ENCODE results near the gene TRMT10B. TPM values are rescaled to one million over a fixed set of nuclear protein-coding genes. Genes with fewer than 3 reads are reported as not detected.
A peak's percentile ranks its signal among the peaks of the same experiment; 100 is the strongest.
"Not testable (repeated sequence)": the region's sequence is repeated elsewhere in the genome, so short reads cannot be mapped to it uniquely, and the experiment has no call there.

TRMT10B gene
- total RNA-seq, 1 donor from 2014 or later: 2.1 TPM

DNA sequence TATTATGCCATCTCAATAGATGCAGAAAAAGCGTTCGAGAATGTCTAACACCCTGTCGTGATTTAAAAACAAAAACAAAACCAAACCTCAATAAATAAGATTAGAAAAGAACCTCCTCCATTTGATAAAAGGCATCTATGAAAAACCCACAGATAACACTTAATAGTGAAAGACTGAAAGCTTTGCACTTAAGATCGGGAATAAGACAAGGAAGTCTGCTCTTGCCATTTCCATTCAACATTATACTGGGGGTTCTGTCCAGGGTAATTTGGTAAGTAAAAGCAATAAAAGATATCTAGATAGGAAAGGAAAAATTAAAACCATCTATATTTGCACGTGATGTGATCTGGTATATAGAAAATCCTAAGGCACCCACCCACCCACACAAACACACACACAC, 38.5 kb downstream of the TRMT10B start:
- no peak overlapping the region for H3K27ac ChIP-seq (ENCODE audit: low read depth, low read length)
- peaks cover 0 to 7% (median 4%) of the 10 kb centered on the region in 3 donors for H3K27me3 ChIP-seq (ENCODE audit: control insufficient read depth in 3 of 3, insufficient read depth in 3 of 3, low read length in 3 of 3)
- H3K9ac ChIP-seq (ENCODE audit: low read depth in 1 of 3, low read length in 3 of 3): no peak overlapping the region
- no peaks in the 10 kb centered on the region for H3K9me3 ChIP-seq (ENCODE audit: control insufficient read depth in 3 of 3, low read length in 3 of 3)
- peaks cover 0 to 3% (median 0%) of the 10 kb centered on the region in 3 donors for H3K36me3 ChIP-seq (ENCODE audit: control insufficient read depth in 3 of 3, insufficient read depth in 3 of 3, low read length in 3 of 3)
- H3K4me3 ChIP-seq (ENCODE audit: low read length in 3 of 3): no peak overlapping the region
- H3K4me1 ChIP-seq (ENCODE audit: control insufficient read depth in 3 of 3, insufficient read depth in 3 of 3, low read length in 3 of 3): no peaks in the 10 kb centered on the region

DNA sequence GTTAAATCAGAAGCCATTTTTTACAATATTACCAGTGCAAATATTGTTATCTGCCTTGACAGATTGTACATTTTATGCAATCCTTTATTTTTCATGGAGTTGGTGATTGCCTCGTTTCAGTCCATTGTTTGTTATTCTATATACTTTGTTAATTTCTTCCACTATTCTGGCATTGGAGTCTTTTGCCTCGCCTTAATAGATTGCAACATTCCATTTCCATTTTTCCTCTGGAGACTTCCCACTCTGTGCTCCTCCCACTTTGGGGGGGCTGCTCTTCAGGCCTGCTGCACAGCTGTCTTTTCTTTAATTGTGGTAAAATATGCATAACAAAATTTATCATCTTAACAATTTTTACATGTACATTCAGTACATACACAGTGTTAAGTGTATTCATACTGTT, 42.6 kb downstream of the TRMT10B start:
- no peaks in the 10 kb centered on the region for H3K9me3 ChIP-seq (ENCODE audit: control insufficient read depth in 3 of 3, low read length in 3 of 3)
- H3K4me1 ChIP-seq (ENCODE audit: control insufficient read depth in 3 of 3, insufficient read depth in 3 of 3, low read length in 3 of 3): peaks cover 4 to 10% (median 6%) of the 10 kb centered on the region in 3 donors
- no peak overlapping the region for H3K9ac ChIP-seq (ENCODE audit: low read depth in 1 of 3, low read length in 3 of 3)
- H3K27ac ChIP-seq (ENCODE audit: low read depth, low read length): no peak overlapping the region
- H3K36me3 ChIP-seq (ENCODE audit: control insufficient read depth in 3 of 3, insufficient read depth in 3 of 3, low read length in 3 of 3): no peaks in the 10 kb centered on the region
- H3K27me3 ChIP-seq (ENCODE audit: control insufficient read depth in 3 of 3, insufficient read depth in 3 of 3, low read length in 3 of 3): no peaks in the 10 kb centered on the region
- no peak overlapping the region for H3K4me3 ChIP-seq (ENCODE audit: low read length in 3 of 3)

DNA sequence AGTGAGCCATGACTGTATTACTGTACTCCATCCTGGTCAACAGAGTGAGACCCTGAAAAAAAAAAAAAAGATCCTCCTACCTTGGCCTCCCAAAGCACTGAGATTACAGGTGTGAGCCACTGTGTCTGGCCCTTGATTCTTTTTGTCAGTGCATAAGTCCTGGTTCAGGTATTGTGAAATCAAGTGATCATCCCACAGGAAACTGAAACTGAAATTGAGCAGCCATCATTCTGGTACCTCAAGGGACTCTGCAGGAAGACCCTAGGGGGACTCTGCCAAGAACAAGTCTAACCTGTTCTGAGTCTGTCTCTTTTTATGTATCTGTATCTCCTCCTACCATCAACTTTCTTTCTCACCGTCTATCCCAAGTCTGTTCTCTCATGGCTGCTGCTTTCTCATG, 45.1 kb downstream of the TRMT10B start:
- Histone ChIP-seq H3K9me3 (ENCODE audit: control insufficient read depth in 3 of 3, low read length in 3 of 3) (no peaks in the 10 kb centered on the region), H3K4me1 (ENCODE audit: control insufficient read depth in 3 of 3, insufficient read depth in 3 of 3, low read length in 3 of 3) (peaks cover 20 to 26% (median 20%) of the 10 kb centered on the region in 3 donors), H3K27me3 (ENCODE audit: control insufficient read depth in 3 of 3, insufficient read depth in 3 of 3, low read length in 3 of 3) (no peaks in the 10 kb centered on the region), H3K9ac (ENCODE audit: low read depth in 1 of 3, low read length in 3 of 3) (no peak overlapping the region), H3K4me3 (ENCODE audit: low read length in 3 of 3) (no peak overlapping the region), H3K36me3 (ENCODE audit: control insufficient read depth in 3 of 3, insufficient read depth in 3 of 3, low read length in 3 of 3) (no peaks in the 10 kb centered on the region), H3K27ac (ENCODE audit: low read depth, low read length) (no peak overlapping the region)

DNA sequence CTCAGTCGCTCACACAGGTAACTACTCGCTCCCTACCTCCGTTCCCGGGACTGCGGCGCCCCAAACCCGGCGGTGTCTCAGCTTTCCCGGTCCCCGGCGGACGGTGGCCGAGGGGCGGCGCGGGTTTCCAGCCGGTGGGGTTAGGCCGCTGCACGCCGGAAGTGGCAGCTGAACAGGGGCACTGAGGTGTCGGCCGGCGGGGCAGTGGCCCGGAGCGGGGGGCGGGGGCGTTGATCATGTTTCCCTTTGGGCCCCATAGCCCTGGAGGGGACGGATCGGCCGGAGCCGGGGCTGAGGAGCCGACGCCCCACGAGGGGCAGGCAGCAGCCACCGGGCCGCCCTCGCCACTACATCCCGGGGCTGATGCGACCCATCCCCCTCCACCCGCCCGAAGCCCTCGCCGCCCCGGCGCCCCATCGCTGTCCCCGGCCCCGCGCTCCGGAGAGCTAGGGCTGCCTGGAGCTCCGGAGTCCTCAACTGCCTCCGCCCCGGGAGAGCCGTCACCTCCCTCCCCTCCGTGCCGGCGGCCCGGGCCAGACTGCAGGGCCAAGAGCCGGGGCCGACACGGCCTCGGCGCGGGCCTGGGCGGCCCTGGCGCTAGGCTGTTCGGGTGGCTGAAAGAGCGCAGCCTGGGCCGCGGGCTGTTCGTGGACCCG, 47.2 kb downstream of the TRMT10B start, which contains the start of gene DCAF10:
TSS of gene DCAF10 (plus strand) at position 167 of the 656 bp plus-strand sequence. CDS start at position 237, 70 bp downstream.
- peak within 1 kb of the TSS; percentile 89 to 95 (median 95) for H3K9ac ChIP-seq (ENCODE audit: low read depth in 1 of 3, low read length in 3 of 3)
- no peaks in the 10 kb centered on the region for H3K36me3 ChIP-seq (ENCODE audit: control insufficient read depth in 3 of 3, insufficient read depth in 3 of 3, low read length in 3 of 3)
- peak within 1 kb of the TSS; percentile 70 for H3K27ac ChIP-seq (ENCODE audit: low read depth, low read length)
- peaks cover 20 to 26% (median 20%) of the 10 kb centered on the region in 3 donors for H3K4me1 ChIP-seq (ENCODE audit: control insufficient read depth in 3 of 3, insufficient read depth in 3 of 3, low read length in 3 of 3)
- H3K4me3 ChIP-seq (ENCODE audit: low read length in 3 of 3): peak within 1 kb of the TSS; percentile 99 to 100 (median 100)
- no peaks in the 10 kb centered on the region for H3K27me3 ChIP-seq (ENCODE audit: control insufficient read depth in 3 of 3, insufficient read depth in 3 of 3, low read length in 3 of 3)
- H3K9me3 ChIP-seq (ENCODE audit: control insufficient read depth in 3 of 3, low read length in 3 of 3): no peaks in the 10 kb centered on the region

DNA sequence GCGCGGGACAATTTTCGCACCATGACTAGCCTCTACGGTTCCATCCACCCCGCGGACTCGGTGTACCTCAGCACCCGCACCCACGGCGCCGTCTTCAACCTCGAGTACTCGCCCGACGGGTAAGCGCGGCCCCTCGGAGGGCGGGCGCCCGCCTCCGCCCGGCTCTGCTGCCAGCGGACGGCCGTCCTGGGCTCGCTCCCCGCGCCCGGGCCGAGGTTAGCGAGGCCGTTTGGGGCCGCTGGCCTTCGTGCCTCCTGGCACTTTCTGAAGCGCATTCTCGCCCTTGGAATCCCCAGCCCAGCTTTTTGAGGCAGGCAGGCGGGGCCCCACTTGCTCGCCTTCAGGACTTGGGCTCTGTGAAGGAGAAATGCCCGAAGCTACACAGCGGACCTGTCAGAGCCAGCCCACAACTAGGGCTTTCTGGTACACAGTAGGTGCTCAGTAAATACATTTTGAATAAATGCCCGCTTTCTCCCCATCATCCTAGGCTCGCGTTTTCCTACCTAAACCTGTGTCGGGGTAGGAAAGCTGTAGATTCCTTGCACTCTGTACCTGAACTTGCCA, 47.8 kb downstream of the TRMT10B start:
- Histone ChIP-seq H3K27ac (ENCODE audit: low read depth, low read length) (peak overlapping the region; percentile 70), H3K9ac (ENCODE audit: low read depth in 1 of 3, low read length in 3 of 3) (peak overlapping the region; percentile 89 to 95 (median 95)), H3K36me3 (ENCODE audit: control insufficient read depth in 3 of 3, insufficient read depth in 3 of 3, low read length in 3 of 3) (no peaks in the 10 kb centered on the region), H3K9me3 (ENCODE audit: control insufficient read depth in 3 of 3, low read length in 3 of 3) (no peaks in the 10 kb centered on the region), H3K4me3 (ENCODE audit: low read length in 3 of 3) (peak overlapping the region; percentile 99 to 100 (median 100)), H3K27me3 (ENCODE audit: control insufficient read depth in 3 of 3, insufficient read depth in 3 of 3, low read length in 3 of 3) (no peaks in the 10 kb centered on the region), H3K4me1 (ENCODE audit: control insufficient read depth in 3 of 3, insufficient read depth in 3 of 3, low read length in 3 of 3) (peaks cover 20 to 26% (median 20%) of the 10 kb centered on the region in 3 donors)

DNA sequence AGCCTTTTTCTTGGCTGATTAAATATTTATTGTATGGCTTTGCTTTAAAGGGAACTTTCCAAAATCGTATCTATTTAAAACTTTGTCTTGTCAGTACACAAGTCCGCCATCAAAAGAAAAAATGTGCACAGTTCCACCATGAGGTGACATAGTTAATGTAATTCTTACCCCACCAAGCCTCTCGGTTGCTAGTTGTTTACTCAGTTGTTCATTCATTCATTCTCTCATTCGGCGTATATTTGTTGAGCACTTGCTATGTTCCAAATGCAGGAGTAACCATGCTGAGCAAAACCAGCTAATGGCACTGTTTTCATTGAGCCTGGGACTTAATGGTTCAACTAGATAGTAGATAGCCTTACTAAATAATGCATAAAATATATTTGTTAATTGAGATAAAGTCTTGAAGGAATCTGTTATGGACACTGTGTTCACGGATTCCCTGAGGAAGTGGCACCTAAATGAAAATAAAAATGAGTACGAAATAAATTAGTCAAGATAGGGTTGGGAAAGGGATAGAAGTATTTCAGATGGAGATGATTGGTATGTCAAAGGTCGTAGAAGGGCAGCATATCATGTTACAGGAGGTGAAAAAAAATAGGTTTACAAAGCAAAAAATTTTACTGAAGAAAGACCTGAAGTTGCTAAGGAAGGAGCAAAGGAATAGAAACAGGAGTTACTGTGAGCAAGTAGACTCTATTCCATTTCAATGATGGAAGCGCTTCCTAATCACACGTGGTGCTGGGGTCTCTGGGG, 48.5 kb downstream of the TRMT10B start:
- H3K27me3 ChIP-seq (ENCODE audit: control insufficient read depth in 3 of 3, insufficient read depth in 3 of 3, low read length in 3 of 3): no peaks in the 10 kb centered on the region
- H3K36me3 ChIP-seq (ENCODE audit: control insufficient read depth in 3 of 3, insufficient read depth in 3 of 3, low read length in 3 of 3): no peaks in the 10 kb centered on the region
- H3K4me3 ChIP-seq (ENCODE audit: low read length in 3 of 3): peak overlapping the region; percentile 99 to 100 (median 100)
- H3K27ac ChIP-seq (ENCODE audit: low read depth, low read length): no peak overlapping the region
- H3K9ac ChIP-seq (ENCODE audit: low read depth in 1 of 3, low read length in 3 of 3): peak overlapping the region; percentile 89 to 95 (median 95)
- peaks cover 20 to 26% (median 20%) of the 10 kb centered on the region in 3 donors for H3K4me1 ChIP-seq (ENCODE audit: control insufficient read depth in 3 of 3, insufficient read depth in 3 of 3, low read length in 3 of 3)
- no peaks in the 10 kb centered on the region for H3K9me3 ChIP-seq (ENCODE audit: control insufficient read depth in 3 of 3, low read length in 3 of 3)

DNA sequence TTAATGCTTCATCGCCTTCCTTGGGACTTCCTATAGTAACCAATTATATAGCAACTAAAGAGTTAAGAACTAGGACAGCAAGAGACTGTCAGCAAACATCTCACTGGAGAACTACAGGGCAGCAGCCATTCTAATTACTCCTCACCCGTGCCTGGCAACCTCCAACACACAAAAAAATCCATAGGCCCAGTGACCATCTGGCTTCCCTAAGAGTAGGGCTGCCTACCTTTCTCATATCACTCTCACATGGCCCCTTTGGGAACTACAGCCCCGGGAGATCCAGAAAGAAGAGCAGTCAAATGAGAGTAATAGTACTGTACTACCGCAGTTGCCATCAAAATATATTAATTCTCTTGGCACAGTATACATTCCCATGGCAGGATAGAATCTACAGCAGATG, 52.7 kb downstream of the TRMT10B start:
- Histone ChIP-seq H3K27ac (ENCODE audit: low read depth, low read length) (no peak overlapping the region), H3K9me3 (ENCODE audit: control insufficient read depth in 3 of 3, low read length in 3 of 3) (no peaks in the 10 kb centered on the region), H3K4me1 (ENCODE audit: control insufficient read depth in 3 of 3, insufficient read depth in 3 of 3, low read length in 3 of 3) (peaks cover 15 to 16% (median 15%) of the 10 kb centered on the region in 3 donors), H3K4me3 (ENCODE audit: low read length in 3 of 3) (no peak overlapping the region), H3K27me3 (ENCODE audit: control insufficient read depth in 3 of 3, insufficient read depth in 3 of 3, low read length in 3 of 3) (no peaks in the 10 kb centered on the region), H3K9ac (ENCODE audit: low read depth in 1 of 3, low read length in 3 of 3) (no peak overlapping the region), H3K36me3 (ENCODE audit: control insufficient read depth in 3 of 3, insufficient read depth in 3 of 3, low read length in 3 of 3) (no peaks in the 10 kb centered on the region)

DNA sequence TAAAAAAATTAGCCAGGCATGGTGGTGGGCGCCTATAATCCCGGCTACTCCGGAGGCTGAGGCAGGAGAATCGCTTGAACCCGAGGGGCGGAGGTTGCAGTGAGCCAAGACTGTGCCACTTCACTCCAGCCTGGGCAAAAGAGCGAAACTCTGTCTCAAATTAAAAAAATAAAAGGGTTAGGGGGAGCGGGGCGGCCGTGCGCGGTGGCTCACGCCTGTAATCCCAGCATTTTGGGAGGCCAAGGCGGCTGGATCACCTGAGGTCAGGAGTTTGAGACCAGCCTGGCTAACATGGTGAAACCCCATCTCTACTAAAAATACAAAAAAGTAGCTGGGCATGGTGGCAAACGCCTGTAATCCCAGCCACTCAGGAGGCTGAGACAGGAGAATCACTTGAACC, 56.1 kb downstream of the TRMT10B start:
- not testable (repeated sequence) for H3K4me1 ChIP-seq (ENCODE audit: control insufficient read depth in 3 of 3, insufficient read depth in 3 of 3, low read length in 3 of 3); H3K9me3 ChIP-seq (ENCODE audit: control insufficient read depth in 3 of 3, low read length in 3 of 3); H3K9ac ChIP-seq (ENCODE audit: low read depth in 1 of 3, low read length in 3 of 3); H3K27me3 ChIP-seq (ENCODE audit: control insufficient read depth in 3 of 3, insufficient read depth in 3 of 3, low read length in 3 of 3); H3K4me3 ChIP-seq (ENCODE audit: low read length in 3 of 3); H3K27ac ChIP-seq (ENCODE audit: low read depth, low read length); H3K36me3 ChIP-seq (ENCODE audit: control insufficient read depth in 3 of 3, insufficient read depth in 3 of 3, low read length in 3 of 3)

DNA sequence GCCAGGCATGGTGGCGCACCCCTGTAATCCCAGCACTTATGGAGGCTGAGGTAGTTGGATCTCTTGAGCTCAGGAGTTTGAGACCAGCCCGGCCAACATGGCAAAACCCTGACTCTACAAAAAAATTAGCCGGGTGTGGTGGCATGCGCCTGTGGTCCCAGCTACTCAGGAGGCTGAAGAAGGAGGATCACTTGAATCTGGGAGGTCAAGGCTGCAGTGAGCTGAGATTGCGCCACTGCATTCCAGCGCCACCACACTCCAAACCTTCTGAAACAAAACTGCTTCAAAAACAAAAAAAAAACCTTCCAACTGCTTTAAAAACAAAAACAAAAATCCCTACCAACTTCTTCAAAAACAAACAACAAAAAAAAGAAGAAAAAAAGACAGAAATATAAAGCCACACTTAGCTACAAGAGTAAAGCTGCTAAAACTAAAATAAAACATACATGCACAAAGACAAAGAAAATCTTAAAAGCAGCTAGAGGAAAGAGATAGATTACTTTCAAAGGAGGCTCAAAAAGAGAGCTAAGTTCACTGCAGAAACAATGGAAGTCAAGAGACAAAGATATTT, 58.4 kb downstream of the TRMT10B start:
- H3K9ac ChIP-seq (ENCODE audit: low read depth in 1 of 3, low read length in 3 of 3): no peak overlapping the region
- H3K27me3 ChIP-seq (ENCODE audit: control insufficient read depth in 3 of 3, insufficient read depth in 3 of 3, low read length in 3 of 3): no peaks in the 10 kb centered on the region
- H3K4me3 ChIP-seq (ENCODE audit: low read length in 3 of 3): no peak overlapping the region
- H3K4me1 ChIP-seq (ENCODE audit: control insufficient read depth in 3 of 3, insufficient read depth in 3 of 3, low read length in 3 of 3): no peaks in the 10 kb centered on the region
- H3K36me3 ChIP-seq (ENCODE audit: control insufficient read depth in 3 of 3, insufficient read depth in 3 of 3, low read length in 3 of 3): no peaks in the 10 kb centered on the region
- no peaks in the 10 kb centered on the region for H3K9me3 ChIP-seq (ENCODE audit: control insufficient read depth in 3 of 3, low read length in 3 of 3)
- no peak overlapping the region for H3K27ac ChIP-seq (ENCODE audit: low read depth, low read length)

Measured in skeletal muscle tissue (tissue), 4 donors.